NB4 (cell line): Measurements from ENCODE around the gene BARHL2.

Experiments used
- DNase-seq: peaks from one replicate; pipeline ENCODE4 v3.0.0; 2010; ENCODE audit warnings: low read depth
- H3K4me3 ChIP-seq: one replicate; pipeline ENCODE4 v1.5.1; 2011; ENCODE audit warnings: mild to moderate bottlenecking, low read depth, low read length, moderate library complexity
- MYC ChIP-seq: IDR thresholded peaks from 2 replicates; pipeline ENCODE4 v1.6.1; 2011; ENCODE audit warnings: low read depth, low read length
- POLR2A ChIP-seq: IDR thresholded peaks from 2 replicates; pipeline ENCODE4 v1.6.1; 2011; ENCODE audit warnings: mild to moderate bottlenecking; ENCODE audit not compliant: insufficient read length; ENCODE audit errors: extremely low read depth
- TF ChIP-seq, protein P1 (sequence below): IDR thresholded peaks from one replicate; pipeline ENCODE4 v1.5.1; 2012; ENCODE audit warnings: low read depth, low read length
- TF ChIP-seq, protein P2 (sequence below): IDR thresholded peaks from 2 replicates; pipeline ENCODE4 v1.6.1; 2011; ENCODE audit warnings: low read depth, low read length

Gene BARHL2

DNA sequence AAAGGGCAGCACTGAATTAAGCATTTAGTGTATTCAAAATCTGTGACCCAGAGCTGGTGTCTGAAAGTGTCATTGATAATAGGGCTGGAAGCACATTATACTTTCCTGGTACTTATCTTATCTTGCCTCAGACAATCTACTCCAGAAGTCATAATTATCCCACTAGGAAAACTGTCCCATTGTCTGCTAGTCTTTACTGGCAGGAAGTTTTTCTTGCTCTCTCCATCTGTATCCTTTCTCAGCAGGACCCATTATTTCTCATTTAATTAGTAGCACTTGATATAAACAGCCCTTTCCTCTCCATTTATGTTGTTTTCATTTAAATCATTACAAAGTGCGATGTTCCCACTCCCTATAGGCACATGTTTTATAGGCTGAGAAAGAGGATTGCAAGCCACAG lies 36.5 kb upstream of the BARHL2 start:
- DNase-seq, result no peak
- TF ChIP-seq POLR2A (no peak), MYC (no peak)
- TF ChIP-seq, protein P1, sequence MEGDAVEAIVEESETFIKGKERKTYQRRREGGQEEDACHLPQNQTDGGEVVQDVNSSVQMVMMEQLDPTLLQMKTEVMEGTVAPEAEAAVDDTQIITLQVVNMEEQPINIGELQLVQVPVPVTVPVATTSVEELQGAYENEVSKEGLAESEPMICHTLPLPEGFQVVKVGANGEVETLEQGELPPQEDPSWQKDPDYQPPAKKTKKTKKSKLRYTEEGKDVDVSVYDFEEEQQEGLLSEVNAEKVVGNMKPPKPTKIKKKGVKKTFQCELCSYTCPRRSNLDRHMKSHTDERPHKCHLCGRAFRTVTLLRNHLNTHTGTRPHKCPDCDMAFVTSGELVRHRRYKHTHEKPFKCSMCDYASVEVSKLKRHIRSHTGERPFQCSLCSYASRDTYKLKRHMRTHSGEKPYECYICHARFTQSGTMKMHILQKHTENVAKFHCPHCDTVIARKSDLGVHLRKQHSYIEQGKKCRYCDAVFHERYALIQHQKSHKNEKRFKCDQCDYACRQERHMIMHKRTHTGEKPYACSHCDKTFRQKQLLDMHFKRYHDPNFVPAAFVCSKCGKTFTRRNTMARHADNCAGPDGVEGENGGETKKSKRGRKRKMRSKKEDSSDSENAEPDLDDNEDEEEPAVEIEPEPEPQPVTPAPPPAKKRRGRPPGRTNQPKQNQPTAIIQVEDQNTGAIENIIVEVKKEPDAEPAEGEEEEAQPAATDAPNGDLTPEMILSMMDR, result no peak
- TF ChIP-seq, protein P2, sequence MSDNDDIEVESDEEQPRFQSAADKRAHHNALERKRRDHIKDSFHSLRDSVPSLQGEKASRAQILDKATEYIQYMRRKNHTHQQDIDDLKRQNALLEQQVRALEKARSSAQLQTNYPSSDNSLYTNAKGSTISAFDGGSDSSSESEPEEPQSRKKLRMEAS, result no peak

DNA sequence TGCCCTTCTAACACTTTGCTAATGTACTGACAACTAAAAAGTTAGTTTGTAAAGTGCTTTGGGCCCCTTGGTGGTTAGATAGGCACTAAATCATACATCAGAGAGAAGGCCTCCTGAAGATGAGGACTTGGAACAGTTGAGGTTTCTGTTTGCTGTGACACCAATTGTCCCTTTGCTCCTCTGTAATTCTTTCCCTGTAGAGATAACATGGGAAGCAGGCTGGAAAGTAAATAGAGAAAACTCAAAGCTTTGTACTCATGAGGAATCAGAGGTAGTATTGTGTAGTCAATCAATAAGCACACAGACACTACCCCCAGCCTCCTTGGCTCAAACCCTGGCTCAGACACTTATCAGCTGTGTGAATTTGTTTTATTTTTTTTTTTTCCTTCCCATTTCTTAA lies 31.6 kb upstream of the BARHL2 start:
- no peak overlapping the region for H3K4me3 ChIP-seq
- DNase-seq, result no peak
- TF ChIP-seq MYC (no peak), POLR2A (no peak)
- TF ChIP-seq, protein P2, result no peak
- TF ChIP-seq, protein P1, result no peak

More for the DNA sequence above, 36.5 kb upstream of the BARHL2 start:
- H3K4me3 ChIP-seq, result no peak overlapping the region

DNA sequence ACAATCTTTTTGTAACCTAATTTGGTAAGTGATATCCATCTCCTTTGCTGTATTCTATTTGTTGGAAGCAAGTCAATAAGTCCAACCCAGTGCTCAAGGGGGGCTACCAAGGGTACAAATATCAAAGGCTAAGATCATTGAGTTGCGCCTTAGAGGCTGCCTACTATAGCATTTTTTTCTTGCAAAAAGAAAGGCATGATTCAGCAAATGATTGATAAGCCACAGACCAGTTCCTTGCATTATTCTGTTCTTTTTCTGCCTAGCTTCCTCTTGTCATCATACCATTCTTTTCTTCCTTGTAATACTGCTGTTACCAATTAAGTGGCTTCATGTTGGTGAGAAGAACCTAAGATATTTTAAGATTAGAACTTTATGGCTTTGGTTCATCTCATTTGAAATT lies 29.8 kb upstream of the BARHL2 start:
- DNase-seq, result no peak
- TF ChIP-seq POLR2A (no peak), MYC (no peak)
- TF ChIP-seq, protein P1, result no peak
- TF ChIP-seq, protein P2, result no peak
- no peak overlapping the region for H3K4me3 ChIP-seq

DNA sequence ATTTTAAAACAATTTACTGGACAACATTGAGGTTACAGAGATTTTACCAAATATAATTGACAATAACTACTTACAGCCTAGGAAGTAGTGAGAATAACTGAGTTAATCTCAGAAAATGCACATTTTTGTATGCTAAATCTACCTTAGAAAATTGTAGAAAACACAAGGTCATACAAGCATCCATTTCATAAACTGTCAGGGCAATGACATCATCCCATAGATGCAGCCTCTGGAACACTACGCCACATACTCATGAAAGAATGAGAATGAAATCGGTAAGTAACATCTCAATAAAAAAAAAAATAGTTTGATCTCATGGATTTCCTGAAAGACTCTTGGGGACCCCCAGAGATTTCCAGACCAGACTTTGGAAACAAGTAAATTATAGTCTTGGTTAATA lies 28.9 kb upstream of the BARHL2 start:
- TF ChIP-seq, protein P1, result no peak
- DNase-seq, result no peak

DNA sequence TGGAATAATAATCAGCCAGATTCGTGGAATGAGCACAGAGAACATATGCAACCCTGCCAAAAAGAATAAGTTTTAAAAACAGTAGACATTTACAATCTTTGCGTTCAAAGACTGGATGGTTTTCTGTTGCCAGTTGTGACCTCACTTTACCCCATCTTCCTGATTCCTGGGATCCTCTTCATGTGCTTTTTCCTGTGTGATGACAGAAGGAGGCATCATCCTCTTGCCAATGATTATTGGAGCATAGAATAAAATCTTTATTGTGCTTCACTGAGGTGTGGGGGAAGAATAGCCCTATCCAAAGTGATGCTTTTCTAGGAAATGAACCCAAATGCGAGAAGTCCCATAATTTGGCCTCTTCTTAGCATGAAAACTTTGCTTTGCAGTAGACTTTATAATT lies 15.0 kb upstream of the BARHL2 start:
- no peak for DNase-seq
- TF ChIP-seq, protein P2, result no peak
- no peak for TF ChIP-seq MYC
- TF ChIP-seq POLR2A, result no peak
- TF ChIP-seq, protein P1, result no peak
- H3K4me3 ChIP-seq, result no peak overlapping the region

More for the DNA sequence above, 28.9 kb upstream of the BARHL2 start:
- H3K4me3 ChIP-seq, result no peak overlapping the region

DNA sequence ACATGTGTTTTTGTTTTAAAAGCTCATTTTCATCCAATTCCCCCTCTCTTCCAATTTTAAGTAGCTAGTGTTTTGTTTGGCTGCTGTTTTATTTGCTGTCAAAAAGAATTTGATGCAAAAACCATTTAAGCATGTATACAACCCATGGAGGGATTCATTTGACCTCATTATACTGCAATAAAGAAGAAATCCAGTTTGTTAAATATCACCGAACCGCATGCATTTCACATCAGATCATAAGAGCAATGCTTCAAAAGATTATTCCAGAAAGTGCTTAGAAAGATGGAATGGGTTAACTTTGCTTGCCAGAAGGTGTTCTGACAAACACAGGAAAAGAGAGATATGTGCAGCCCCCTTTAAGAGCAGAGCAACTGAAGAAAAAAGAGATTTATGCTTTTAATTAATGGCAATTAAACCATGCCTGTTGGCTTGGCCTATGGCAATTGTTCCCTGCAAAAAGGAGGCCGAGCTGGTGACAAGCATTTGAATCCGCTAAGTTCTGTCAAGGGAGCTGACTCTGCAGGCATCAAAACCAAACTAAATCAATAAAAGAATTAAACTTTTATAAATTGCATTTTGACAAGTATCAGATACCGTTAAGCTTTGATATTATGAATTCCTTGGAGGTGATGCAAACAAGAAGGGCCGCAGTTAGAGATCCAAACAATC lies 14.4 kb upstream of the BARHL2 start:
- TF ChIP-seq POLR2A (no peak), MYC (no peak)
- TF ChIP-seq, protein P1, result no peak
- TF ChIP-seq, protein P2, result no peak
- no peak overlapping the region for H3K4me3 ChIP-seq
- no peak for DNase-seq
